ENCODE data around the gene SMIM44.

Gene SMIM44

GRCh38 chr19:3521104-3521445, 37.8 kb upstream of the SMIM44 start:
- TF ChIP-seq ZFX (IDR thresholded peaks at IDR 0.05) = no peak
- TF ChIP-seq CTCF (conservative IDR thresholded peaks at IDR 0.05) = no peak
- no peak overlapping the region for H3K27ac ChIP-seq

DNA sequence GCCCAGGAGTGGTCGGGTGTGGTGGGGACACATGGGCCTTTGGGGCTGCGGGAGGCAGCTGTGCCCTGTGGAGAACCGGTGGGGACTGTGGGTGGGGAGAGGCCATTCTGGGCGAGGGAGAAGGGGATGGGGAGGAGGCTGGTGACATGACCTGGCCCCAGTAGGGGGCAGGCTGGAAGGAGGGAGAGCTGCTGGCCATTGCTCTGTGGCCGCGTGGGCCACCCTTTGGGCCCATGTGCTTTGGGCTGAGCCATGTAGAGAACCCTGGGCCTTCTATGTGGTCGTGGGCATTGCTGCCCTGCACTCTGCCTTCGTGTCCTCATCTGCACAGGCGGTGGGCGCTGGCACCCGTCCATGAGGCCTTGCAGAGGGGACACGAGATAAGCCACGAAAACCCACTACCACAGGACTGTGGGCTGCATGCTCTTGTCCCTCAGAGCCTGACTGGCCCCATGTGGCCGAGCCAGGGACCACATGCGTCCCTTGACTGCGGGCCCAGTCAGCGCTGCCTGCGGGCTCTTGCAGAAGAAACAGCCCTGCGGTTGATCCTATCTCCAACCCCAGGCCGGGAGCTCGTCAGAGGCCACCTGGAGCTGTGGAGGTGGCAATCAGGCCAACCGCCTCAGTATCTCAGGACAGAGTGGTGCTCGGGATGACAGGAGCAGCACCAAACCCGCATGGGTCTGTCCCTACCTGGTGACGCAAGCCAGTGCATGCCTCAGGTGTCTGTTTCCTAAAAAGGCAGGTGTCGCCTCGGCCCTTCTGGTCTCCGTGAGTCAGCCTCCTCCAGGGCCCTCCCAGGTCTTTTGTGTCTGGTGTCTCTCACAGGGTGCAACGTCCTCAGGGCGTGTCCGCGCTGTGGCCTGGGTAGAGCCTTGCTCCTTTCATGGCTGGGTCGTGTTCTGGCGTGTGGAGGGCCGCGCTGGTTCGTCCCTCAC, 37.2 kb upstream of the SMIM44 start:
- no peak overlapping the region for H3K27ac ChIP-seq
- TF ChIP-seq ZFX (IDR thresholded peaks at IDR 0.05) (no peak), CTCF (conservative IDR thresholded peaks at IDR 0.05) (no peak)

DNA sequence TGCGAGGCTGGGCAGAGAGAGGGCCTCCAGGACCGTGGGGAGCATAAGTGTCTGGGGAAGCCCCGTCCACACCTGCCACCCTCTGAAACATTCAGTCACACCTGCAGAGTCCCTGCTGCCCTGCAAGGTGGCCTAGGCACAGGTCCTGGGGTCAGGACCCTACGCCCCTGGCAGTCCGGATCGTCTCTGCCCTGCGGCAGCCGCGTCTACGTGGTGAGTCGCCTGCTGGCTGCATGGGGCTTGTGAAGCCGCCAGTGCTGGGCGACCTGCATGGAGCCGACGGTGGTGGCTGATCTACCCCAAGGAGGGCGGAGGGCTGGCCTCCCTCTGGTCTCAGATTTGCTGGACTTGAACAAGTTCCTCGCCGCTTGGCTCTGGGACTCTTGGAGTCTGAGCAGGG, 35.9 kb upstream of the SMIM44 start:
- no peak overlapping the region for H3K27ac ChIP-seq
- TF ChIP-seq ZFX (IDR thresholded peaks at IDR 0.05) = no peak
- no peak for TF ChIP-seq CTCF (conservative IDR thresholded peaks at IDR 0.05)

- TF ChIP-seq CTCF (conservative IDR thresholded peaks at IDR 0.05) (no peak), ZFX (IDR thresholded peaks at IDR 0.05) (no peak)
- H3K27ac ChIP-seq = no peak overlapping the region
Measured at GRCh38 chr19:3518659-3519058, 35.4 kb upstream of the SMIM44 start.

- TF ChIP-seq ZFX (IDR thresholded peaks at IDR 0.05) (no peak), CTCF (conservative IDR thresholded peaks at IDR 0.05) (no peak)
- H3K27ac ChIP-seq = no peak overlapping the region
Measured at GRCh38 chr19:3518255-3518654, 35.0 kb upstream of the SMIM44 start.

DNA sequence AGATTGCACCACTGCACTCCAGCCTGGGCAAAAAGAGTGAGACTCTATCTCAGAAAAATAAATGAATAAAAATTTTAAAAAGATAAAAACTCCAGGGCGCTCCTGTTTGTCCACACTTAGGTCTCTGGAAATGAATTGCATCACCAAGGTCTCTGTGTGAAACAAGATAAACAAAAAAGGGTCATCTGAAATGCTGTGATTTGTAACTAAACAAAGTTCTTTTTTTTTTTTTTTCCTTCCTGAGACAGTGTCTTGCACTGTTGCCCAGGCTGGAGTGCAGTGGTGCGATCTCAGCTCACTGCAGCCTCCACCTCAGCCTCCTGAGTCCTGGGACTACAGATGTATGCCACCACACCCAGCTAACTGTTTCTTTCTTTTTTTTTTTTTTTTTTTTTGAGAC, 34.4 kb upstream of the SMIM44 start:
- no peak overlapping the region for H3K27ac ChIP-seq
- TF ChIP-seq CTCF (conservative IDR thresholded peaks at IDR 0.05) = no peak
- TF ChIP-seq ZFX (IDR thresholded peaks at IDR 0.05) = no peak

GRCh38 chr19:3516675-3517207, 33.5 kb upstream of the SMIM44 start:
- 0 out of 2 replicates have a peak overlapping the region, but pooled peaks have one; percentile 5 for H3K27ac ChIP-seq
- TF ChIP-seq CTCF (conservative IDR thresholded peaks at IDR 0.05) = no peak
- TF ChIP-seq ZFX (IDR thresholded peaks at IDR 0.05) = no peak

Data from C4-2B (cell line).